KOPT-K1 (cell line): ENCODE results near the gene CNTNAP2.

Experiments
- H3K27ac ChIP-seq: fragments of 200-600 bp; sonication (generic); 2 replicates; pipeline ENCODE4 v1.5.1; 2016; ENCODE audit warnings: antibody characterized with exemption, mild to moderate bottlenecking, low read depth, low read length; ENCODE audit not compliant: poor library complexity, severe bottlenecking
- H3K36me3 ChIP-seq: fragments of 200-600 bp; sonication (generic); 2 replicates; pipeline ENCODE4 v1.5.1; 2017; ENCODE audit warnings: antibody characterized with exemption, mild to moderate bottlenecking, low read length, moderate library complexity; ENCODE audit not compliant: insufficient read depth
- H3K9me3 ChIP-seq: fragments of 200-600 bp; sonication (generic); 2 replicates; pipeline ENCODE4 v1.5.1; 2017; ENCODE audit warnings: antibody characterized with exemption, low read length, mild to moderate bottlenecking; ENCODE audit not compliant: insufficient read depth, poor library complexity, severe bottlenecking

CNTNAP2 gene

DNA sequence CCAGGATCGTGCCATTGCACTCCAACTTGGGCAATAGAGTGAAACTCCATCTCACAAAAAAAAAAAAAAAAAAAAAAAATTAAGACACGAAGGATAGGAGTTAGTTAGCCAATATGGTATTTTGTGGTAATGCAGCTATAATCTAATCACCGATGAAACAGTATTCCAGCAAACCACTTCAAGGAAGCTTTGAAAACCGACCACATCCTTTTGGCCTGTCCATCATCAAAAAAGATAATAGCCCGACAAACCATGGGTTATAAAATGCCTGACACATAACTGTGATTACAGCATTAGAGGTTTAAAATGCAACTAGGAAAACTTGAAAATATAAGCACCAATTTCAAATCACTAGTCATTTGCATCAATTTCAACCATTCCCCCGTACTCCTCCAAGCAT is 1745.3 kb downstream of the CNTNAP2 start:
- Histone ChIP-seq H3K9me3 (no peaks in the 10 kb centered on the region), H3K36me3 (no peaks in the 10 kb centered on the region), H3K27ac (no peak overlapping the region)

DNA sequence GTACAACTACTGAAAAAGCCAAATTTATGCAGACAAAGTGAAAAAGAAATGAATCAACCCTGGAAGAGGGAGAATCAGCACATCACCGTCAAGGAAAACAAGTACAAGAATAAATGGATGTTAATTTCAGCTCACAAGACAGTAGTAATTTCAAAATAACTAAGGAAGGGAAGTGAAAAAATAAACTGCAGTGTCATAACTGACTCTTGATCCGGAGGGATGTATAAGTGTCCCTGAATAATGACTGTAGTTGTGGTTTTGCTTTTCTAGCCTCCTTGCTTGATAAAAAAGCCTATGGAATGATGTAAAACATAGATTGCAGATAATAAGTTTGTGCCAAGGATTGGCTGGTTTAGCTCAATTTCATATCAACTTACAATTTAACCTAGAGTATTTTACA is 1752.9 kb downstream of the CNTNAP2 start:
- Histone ChIP-seq H3K27ac (no peak overlapping the region), H3K36me3 (no peaks in the 10 kb centered on the region), H3K9me3 (no peaks in the 10 kb centered on the region)

DNA sequence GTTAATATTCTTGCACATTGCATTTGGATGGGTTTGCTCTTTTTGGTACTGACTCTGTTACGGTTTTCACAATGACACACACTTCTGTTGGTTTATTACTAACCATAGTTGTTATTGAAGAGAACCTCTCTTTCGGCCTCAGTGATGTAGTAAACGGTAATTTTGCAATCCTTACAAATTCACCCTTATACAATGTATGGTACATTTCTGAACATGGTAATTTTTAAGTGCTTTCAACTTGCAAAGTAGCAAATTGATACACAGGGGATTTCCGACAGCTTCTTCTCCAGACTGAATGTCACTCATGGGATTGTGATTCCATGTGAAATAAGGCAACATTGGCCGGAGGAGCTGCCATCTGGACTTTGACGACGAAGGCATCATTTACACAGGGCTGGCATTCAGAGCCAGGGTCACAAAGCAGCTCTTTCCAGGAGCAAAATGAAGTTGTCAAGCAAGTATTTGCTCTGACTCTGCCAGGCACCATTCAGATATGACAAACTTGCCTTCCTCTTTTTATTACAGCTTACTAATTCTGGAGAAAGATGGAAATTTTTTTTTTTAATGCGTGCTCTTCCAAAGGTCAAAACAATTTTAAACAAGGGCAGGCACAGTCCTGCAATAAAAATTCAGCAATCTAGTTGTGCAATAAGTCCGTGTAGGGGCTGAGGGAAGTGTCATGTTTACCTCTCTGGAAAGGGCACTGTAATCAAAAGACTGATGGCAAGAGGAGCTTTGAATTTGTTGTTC is 1762.5 kb downstream of the CNTNAP2 start:
- no peaks in the 10 kb centered on the region for H3K9me3 ChIP-seq
- H3K36me3 ChIP-seq, result no peaks in the 10 kb centered on the region
- no peak overlapping the region for H3K27ac ChIP-seq

DNA sequence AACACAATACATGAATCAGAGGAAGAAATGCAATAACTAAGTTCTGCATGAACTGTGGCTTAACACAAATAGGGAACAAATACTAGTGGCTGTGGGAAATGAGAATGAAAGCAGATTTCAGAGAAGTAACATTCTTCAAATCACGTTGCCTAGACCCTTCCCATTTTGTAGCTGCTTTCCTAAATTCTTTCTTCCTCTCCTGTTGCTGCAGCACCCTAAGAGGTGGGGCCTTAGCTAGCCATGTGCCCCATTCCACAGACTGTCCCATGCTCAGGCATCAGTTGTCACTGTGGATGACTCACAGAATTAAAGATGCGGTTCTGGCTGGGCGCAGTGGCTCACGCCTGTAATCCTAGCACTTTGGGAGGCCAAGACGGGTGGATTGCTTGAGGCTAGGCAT is 1769.3 kb downstream of the CNTNAP2 start:
- Histone ChIP-seq H3K9me3 (no peaks in the 10 kb centered on the region), H3K36me3 (no peaks in the 10 kb centered on the region), H3K27ac (no peak overlapping the region)

DNA sequence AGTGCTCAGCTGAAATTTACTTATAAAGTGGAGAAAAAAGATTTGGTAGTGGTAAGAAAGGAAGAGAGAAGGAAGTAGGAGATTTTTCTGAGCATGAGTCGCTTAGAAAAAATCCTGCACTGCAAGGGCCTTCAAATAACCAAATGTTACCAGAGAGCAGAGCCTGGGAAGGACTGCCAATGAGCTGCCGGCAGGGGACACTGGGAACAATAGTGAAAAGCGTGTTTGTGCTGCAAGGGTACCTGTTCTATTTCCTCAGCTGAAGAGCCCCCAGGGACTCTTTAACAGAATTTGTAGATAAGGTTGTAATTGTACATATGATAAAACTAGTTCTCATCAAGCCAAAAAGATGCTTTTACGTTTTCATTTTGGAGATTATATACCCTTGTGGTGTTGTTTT is 1777.7 kb downstream of the CNTNAP2 start:
- H3K36me3 ChIP-seq, result no peaks in the 10 kb centered on the region
- no peak overlapping the region for H3K27ac ChIP-seq
- no peaks in the 10 kb centered on the region for H3K9me3 ChIP-seq

DNA sequence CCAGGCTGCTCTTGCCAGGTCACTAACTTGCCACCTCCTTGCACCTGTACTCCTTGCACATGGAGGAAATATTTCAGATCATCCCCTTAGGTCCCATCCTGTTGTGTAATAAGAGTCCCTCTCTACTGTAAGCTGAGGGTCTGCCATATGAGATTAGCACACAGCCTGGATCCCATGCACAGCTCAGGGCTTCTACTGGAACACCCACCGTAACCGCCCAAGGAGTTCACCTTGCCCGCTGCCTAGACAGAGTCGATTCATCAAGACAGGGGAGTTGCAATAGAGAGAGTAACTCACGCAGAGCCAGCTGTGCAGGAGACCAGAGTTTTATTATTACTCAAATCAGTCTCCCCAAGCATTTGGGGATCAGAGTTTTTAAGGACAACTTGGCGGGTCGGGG is 1779.5 kb downstream of the CNTNAP2 start:
- H3K27ac ChIP-seq, result no peak overlapping the region
- no peaks in the 10 kb centered on the region for H3K36me3 ChIP-seq
- H3K9me3 ChIP-seq, result no peaks in the 10 kb centered on the region

GRCh38 chr7:147903536-147904218 is 1787.1 kb downstream of the CNTNAP2 start:
- Histone ChIP-seq H3K36me3 (no peaks in the 10 kb centered on the region), H3K27ac (no peak overlapping the region), H3K9me3 (no peaks in the 10 kb centered on the region)

- no peaks in the 10 kb centered on the region for H3K36me3 ChIP-seq
- H3K27ac ChIP-seq, result no peak overlapping the region
- H3K9me3 ChIP-seq, result no peaks in the 10 kb centered on the region
Measured at GRCh38 chr7:147904219-147904576, 1787.6 kb downstream of the CNTNAP2 start.

GRCh38 chr7:147909431-147910148 is 1793.0 kb downstream of the CNTNAP2 start:
- Histone ChIP-seq H3K36me3 (no peaks in the 10 kb centered on the region), H3K27ac (no peak overlapping the region), H3K9me3 (no peaks in the 10 kb centered on the region)

- Histone ChIP-seq H3K27ac (no peak overlapping the region), H3K36me3 (no peaks in the 10 kb centered on the region), H3K9me3 (no peaks in the 10 kb centered on the region)
Measured at GRCh38 chr7:147911201-147911601, 1794.6 kb downstream of the CNTNAP2 start.

DNA sequence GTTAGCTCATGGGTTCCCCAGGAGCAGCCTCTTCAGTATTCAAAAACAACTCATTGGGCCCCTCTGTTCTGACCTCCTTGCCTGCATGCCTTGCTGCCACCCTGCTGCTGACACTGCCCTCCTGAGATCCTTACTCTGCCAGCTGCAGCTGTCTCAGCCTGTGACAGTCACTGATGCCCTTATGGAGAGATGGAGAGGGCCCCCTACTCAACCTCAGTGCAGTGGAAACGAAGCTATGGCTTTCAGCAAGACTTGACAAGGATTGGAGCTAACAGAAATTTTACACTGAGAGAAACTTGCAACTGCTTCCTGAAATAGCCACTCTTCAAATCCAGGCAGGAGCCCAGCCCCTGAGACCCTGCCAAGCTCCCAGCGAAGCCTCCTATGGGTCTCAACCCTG is 1795.7 kb downstream of the CNTNAP2 start:
- Histone ChIP-seq H3K9me3 (no peaks in the 10 kb centered on the region), H3K36me3 (no peaks in the 10 kb centered on the region), H3K27ac (no peak overlapping the region)

GRCh38 chr7:147912946-147913638 is 1796.5 kb downstream of the CNTNAP2 start:
- Histone ChIP-seq H3K36me3 (no peaks in the 10 kb centered on the region), H3K9me3 (no peaks in the 10 kb centered on the region), H3K27ac (no peak overlapping the region)

GRCh38 chr7:147915781-147916180 is 1799.2 kb downstream of the CNTNAP2 start:
- Histone ChIP-seq H3K9me3 (no peaks in the 10 kb centered on the region), H3K36me3 (no peaks in the 10 kb centered on the region), H3K27ac (no peak overlapping the region)

- Histone ChIP-seq H3K36me3 (no peaks in the 10 kb centered on the region), H3K27ac (no peak overlapping the region)
Measured at GRCh38 chr7:147916573-147916972, 1800.0 kb downstream of the CNTNAP2 start.

GRCh38 chr7:147923841-147924240 is 1807.2 kb downstream of the CNTNAP2 start:
- no peaks in the 10 kb centered on the region for H3K36me3 ChIP-seq
- H3K27ac ChIP-seq, result no peak overlapping the region

More at GRCh38 chr7:147916573-147916972, 1800.0 kb downstream of the CNTNAP2 start:
- H3K9me3 ChIP-seq, result no peaks in the 10 kb centered on the region

More at GRCh38 chr7:147923841-147924240, 1807.2 kb downstream of the CNTNAP2 start:
- H3K9me3 ChIP-seq, result no peaks in the 10 kb centered on the region
